NCI-H2196 treated with DMSO at 0.1 percent for 48 hours (cell line): ENCODE data around the gene TUBB2A.
A peak's percentile ranks its signal among the peaks of the same experiment; 100 is the strongest.

Experiments used
- DNase-seq: peaks from one replicate; lab custom pipeline; 2025; ENCODE audit not compliant: unreplicated experiment; lab: John Stamatoyannopoulos, UW

The TUBB2A gene

GRCh38 chr6:3124667-3125066 lies 32.7 kb downstream of the TUBB2A start:
- DNase-seq, result no peak

- no peak for DNase-seq
Observed at GRCh38 chr6:3122823-3123182, 34.5 kb downstream of the TUBB2A start.

- DNase-seq, result no peak
Observed at GRCh38 chr6:3120765-3121089, 36.6 kb downstream of the TUBB2A start.

- no peak for DNase-seq
Observed at GRCh38 chr6:3119040-3119723, 38.2 kb downstream of the TUBB2A start.

GRCh38 chr6:3118353-3119039 lies 38.8 kb downstream of the TUBB2A start, which contains the start of gene BPHL:
BPHL (plus strand) TSS chr6:3118711; CDS start chr6:3118741, 30 bp downstream.
- DNase-seq, result peak; percentile 94

GRCh38 chr6:3117912-3118352 lies 39.4 kb downstream of the TUBB2A start:
- no peak for DNase-seq

- no peak for DNase-seq
Observed at GRCh38 chr6:3114377-3114776, 43.0 kb downstream of the TUBB2A start.

- no peak for DNase-seq
Observed at GRCh38 chr6:3109761-3110160, 47.6 kb downstream of the TUBB2A start.

- DNase-seq, result no peak
Observed at GRCh38 chr6:3108746-3109414, 48.5 kb downstream of the TUBB2A start.
